Stimulated activated CD8-positive, alpha-beta memory T cell treated with anti-CD3 and anti-CD28 coated beads, Interleukin-12 subunit alpha, Interleukin-12 subunit beta, amount 100 ng/mL, for 4 hours (primary cell): Measurements from ENCODE around the gene TCP11L1.
"Not testable (repeated sequence)": the region's sequence is repeated elsewhere in the genome, so short reads cannot be mapped to it uniquely, and the experiment has no call there.

Source experiments
- DNase-seq: peaks from one replicate; pipeline ENCODE4 v3.0.0-alpha.2; 2020; ENCODE audit warnings: low read depth

TCP11L1 gene

DNA sequence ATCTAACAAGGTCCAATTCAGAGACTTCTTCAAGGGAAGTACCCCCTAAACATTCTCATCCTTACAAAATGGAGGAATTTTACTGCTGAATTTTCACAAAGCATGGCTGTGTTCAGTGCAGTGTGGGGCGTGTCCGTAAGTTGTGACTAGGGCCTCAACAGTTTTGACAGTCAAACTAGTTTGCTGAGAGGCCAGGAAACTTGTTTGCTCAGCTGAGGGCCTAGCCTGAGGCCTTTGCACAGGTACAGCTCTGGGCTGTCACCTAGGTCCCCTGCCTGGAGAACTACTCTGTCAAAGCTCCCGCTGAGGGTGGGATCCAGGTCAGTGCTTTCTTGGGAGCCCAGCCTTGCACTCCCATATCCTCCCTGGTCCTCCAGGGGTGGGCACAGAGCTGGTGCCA lies 27.9 kb downstream of the TCP11L1 start:
- no peak for DNase-seq

DNA sequence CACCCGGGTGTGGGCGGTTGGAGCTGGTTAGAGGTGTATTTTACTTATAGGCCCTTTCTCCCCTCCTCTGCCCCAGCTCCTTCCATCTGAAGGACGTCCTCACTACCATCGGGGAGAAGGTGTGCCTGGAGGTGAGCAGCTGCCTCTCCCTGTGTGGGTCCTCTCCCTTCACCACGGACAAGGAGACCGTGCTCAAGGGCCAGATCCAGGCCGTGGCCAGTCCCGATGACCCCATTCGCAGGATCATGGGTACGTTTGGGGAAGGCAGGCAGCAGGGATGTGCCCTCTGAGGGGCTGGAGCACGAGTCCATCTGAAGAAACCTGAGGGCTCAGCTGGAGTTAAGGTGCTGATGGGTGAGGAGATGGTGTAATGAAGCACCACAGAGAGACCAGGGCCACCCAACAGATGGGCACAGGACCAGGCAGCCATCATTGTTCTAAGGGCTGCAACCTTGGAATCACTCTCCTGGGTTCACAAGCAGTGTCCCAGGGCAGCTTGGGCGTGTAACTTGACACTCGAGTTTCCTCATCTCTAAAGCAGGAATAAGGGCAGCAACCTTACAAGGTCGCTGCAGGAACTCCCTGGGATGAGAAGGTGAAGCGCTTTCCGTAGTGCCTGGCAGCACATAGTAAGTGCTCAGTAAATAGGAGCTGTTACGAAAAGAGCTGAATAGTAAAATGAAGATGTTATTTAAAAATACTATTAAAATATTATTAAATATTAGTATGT lies 29.4 kb downstream of the TCP11L1 start:
- no peak for DNase-seq

DNA sequence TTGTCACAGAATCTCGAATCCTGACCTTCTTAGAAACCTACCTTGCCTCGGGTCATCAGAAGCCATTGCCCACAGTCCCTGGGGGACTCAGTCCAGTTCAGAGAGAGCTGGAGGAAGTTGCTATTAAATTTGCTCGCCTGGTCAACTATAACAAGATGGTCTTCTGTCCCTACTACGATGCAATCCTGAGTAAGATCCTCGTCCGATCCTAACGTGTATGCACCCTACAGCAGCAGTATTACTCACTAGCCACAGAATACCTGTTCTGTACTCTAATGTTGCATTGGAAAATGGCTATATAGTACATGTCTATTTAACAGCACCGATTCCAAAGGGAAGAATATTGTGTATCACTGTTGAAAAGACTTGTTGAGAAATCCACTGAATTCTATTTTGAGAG lies 33.1 kb downstream of the TCP11L1 start:
- DNase-seq, result no peak

DNA sequence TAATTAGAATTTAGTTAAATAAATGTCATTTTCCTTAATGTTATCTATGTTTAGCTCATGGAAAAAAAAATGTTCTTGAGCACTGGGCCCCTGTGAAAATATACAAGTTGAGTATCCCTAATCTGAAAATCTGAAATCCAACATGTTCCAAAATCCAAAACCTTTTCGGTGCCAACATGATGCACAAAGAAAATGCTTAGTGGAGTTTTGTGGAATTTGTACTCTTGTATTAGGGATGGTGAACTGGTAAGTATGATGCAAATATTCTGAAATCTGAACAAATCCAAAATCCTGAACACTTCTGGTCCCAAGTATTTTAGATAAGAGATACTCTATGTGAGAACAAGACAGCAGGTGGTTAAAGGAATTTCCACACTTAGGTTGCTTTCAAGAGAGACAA lies 44.5 kb downstream of the TCP11L1 start:
- no peak for DNase-seq

DNA sequence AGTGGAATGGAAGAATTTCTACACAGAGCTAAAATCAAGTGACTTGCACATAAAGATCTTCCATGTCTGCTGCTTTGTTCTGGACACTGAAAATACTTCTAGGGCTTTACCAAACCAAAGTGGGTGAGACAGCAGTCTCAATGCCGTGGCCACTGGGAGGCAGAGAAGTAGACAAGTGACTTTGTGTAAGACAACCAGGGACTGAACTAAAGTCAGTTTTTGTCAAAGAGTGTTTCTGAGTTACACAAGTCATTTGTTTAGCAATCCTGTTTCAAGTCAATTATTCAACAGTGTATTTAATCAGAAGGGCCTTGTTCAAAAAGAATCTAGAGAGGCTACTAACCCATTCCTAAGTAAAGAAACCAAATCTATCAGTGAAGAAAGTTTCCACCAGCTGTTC lies 46.6 kb downstream of the TCP11L1 start:
- no peak for DNase-seq

DNA sequence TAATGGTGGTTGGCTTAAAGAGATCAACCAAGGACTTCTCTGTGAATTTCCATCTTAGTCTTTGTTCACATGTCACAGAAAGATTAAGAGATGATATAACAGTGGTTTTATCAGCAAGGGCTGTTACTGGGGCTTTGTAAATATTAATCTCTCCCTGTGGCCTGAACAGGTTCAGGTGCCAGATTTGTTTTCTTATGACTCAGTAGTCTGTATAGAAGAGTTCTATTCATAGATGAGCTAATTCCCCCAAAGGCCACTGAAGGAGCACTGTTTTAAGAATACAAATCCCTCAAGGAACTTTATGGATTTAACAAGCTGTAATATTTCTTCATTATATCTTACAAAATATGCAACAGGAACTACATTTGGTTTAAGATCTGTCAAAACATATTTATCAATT lies 50.4 kb downstream of the TCP11L1 start:
- no peak for DNase-seq

DNA sequence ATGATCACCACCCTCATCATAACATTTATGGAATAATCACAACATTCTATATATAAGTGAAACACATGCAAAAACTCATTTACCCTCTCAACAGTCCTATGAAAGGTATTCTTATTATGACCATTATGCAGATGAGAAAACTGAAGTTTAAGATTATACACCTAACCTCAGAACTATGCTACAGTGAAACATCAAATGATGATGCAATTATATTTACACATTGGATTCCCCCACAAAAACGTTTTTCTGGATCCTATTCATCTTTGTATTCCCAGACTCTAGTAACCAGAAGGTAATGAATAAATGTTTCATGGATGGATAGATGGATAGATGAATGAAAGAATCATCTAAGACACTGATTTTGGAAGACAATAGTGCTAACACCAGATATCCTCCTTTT lies 54.8 kb downstream of the TCP11L1 start:
- no peak for DNase-seq

DNA sequence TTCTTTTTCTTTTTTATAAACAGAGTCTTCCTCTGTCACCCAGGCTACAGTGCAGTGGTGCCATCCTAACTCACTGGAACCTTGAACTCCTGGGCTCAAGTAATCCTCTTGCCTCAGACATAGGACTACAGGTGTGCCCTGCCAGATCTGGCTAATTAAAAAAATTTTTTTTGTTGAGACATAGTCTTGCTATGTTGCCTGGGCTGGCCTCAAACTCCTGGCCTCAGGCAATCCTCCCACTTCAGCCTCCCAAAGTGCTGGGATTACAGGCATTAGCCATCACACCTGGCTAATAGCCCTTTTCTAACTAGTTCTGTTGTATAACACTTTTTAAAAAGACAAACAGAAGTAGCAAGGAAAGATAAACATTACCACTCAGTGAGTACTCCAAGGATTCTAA lies 64.5 kb downstream of the TCP11L1 start:
- DNase-seq, result no peak

DNA sequence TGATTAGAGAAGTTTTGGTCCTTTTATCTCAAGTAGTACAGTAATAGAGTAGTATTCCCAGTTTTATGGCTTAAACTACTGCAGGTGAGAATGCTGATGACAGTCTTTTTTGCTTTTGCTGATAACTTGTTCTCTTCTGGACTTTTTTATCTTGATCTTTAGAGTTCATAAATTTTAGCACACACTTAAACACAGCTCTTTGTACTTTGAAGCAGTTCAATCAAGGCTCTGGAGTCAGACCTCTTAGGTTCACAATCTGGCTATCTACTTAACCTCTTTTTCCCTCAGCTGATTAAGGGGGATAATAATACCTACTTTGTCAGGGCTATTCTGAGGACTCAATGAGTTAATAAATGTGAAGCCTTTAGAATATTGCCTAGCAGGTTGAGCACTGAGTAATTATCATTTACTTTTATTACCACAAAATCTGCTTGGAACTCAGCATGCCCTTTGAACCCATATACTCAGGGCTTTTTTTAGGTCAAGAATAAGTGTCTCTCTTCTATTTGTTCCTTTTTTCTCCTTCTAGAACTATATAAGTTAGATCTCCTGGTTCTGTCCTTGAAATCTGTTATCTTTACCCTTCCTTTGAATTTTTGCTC lies 70.0 kb downstream of the TCP11L1 start:
- no peak for DNase-seq

DNA sequence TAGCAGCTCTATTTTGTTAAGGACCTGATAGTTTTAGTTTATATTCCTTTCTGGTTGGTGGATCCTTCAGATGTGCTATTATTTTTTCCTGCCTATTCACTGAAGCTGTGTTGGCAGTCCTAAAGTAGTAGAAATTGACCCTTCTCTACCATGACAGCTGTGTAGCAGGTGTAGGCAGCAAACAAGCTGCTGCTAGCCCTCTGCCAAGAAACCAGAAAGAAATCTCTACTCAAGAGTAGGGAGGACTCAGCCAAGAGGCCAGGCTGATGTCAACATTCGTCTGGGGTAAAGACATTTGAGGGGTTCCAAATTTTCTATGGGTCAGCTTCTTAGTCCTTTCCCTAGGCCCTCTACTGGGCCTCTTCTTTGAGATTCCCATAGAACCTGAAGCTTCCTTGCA lies 70.7 kb downstream of the TCP11L1 start:
- DNase-seq, result no peak

DNA sequence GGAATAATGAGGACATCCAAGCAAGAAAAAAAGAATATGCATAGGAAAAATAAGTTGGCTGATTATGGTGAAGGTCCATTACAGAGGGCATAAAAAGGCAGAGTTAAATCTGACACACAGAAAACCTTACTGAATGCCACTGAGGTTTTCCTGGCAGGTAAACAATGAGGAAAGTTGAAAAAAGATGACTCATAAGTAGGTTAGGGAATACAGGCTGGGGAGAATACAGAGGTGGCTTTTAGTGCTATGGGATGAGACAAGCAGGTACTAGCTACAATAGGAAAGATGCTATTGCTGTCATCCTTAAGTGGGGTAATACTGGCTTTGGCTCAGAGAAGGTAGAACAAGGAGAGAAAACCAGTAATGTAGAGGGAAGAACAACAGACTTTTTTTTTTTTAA lies 77.2 kb downstream of the TCP11L1 start:
- no peak for DNase-seq

DNA sequence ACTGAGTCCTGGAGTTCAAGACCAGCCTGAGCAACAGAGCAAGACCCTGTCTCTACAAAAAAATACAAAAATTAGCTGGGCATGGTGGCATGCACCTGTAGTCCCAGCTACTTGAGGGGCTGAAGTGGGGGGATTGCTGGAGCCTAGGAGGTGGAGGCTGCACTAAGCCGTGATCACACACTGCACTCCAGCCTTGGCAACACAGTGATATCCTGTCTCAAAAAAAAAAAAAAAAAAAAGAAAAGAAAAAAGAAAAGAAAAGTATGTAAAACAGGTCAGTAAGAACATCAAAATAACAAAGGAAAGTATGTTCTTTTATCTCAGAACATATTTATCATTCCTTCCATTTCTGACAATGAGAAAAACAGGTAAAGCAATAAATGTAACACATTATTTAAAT lies 83.3 kb downstream of the TCP11L1 start:
- DNase-seq, result not testable (repeated sequence)
